Cardiac fibroblast (primary cell): ENCODE results near the gene HLA-B.
A peak's percentile ranks its signal among the peaks of the same experiment; 100 is the strongest.
"Not testable (repeated sequence)": the region's sequence is repeated elsewhere in the genome, so short reads cannot be mapped to it uniquely, and the experiment has no call there.

ENCODE experiments used
- DNase-seq, 2 donors: peaks; one replicate each; pipeline versions ENCODE4 v3.0.0 to v3.0.0-alpha.2; 2010; ENCODE audit warnings: low read depth in 2 of 2
- H3K4me3 ChIP-seq, 2 donors: replicated peaks in 1 of 2; 1 replicate in 1 of 2; 2 replicates in 1 of 2; pipeline ENCODE4 v1.5.1; 2011; ENCODE audit warnings: low read depth in 2 of 2, low read length in 2 of 2, mild to moderate bottlenecking in 2 of 2, moderate library complexity in 1 of 2
- CTCF ChIP-seq: IDR thresholded peaks from one replicate; pipeline ENCODE4 v1.5.1; 2011; ENCODE audit warnings: low read depth, mild to moderate bottlenecking, low read length, inconsistent platforms

Gene HLA-B

GRCh38 chr6:31400467-31401289 is 43.7 kb upstream of the HLA-B start:
- no peak for TF ChIP-seq CTCF
- DNase-seq, result peak; percentile 67 to 75
- H3K4me3 ChIP-seq, result peak overlapping the region; percentile 79 to 86

GRCh38 chr6:31399589-31400466 is 42.8 kb upstream of the HLA-B start:
- peak; percentile 95 for TF ChIP-seq CTCF
- DNase-seq, result peak; percentile 92 to 94
- peak overlapping the region; percentile 79 to 86 for H3K4me3 ChIP-seq

GRCh38 chr6:31397901-31398525 is 41.0 kb upstream of the HLA-B start:
- DNase-seq, result no peak
- no peak overlapping the region for H3K4me3 ChIP-seq
- TF ChIP-seq CTCF, result no peak

- not testable (repeated sequence) for H3K4me3 ChIP-seq, DNase-seq
These were observed 40.1 kb upstream of the HLA-B start for GRCh38 chr6:31397153-31397499.

- peak overlapping the region in 1 of 2 donors; percentile 11 for H3K4me3 ChIP-seq
- TF ChIP-seq CTCF, result peak; percentile 93
- DNase-seq, result peak; percentile 81 to 88
These were observed 39.6 kb upstream of the HLA-B start for GRCh38 chr6:31396422-31397152.

GRCh38 chr6:31395832-31396231 is 38.9 kb upstream of the HLA-B start:
- H3K4me3 ChIP-seq, result no peak overlapping the region
- DNase-seq, result no peak
- no peak for TF ChIP-seq CTCF
